ENCODE results near the gene ATP11C.
"Not testable (repeated sequence)": the region's sequence is repeated elsewhere in the genome, so short reads cannot be mapped to it uniquely, and the experiment has no call there.

The ATP11C gene

GRCh38 chrX:139965421-139965820 lies 32.6 kb upstream of the ATP11C start, which contains the start of gene CXorf66:
Gene CXorf66 (minus strand): TSS chrX:139965521. CDS start chrX:139965496, 25 bp downstream.
- TF ChIP-seq CTCF (IDR thresholded peaks at IDR 0.05; ENCODE audit: poor library complexity, severe bottlenecking): no peak

GRCh38 chrX:139961091-139961490 lies 28.2 kb upstream of the ATP11C start:
- not testable (repeated sequence) for H3K36me3 ChIP-seq (ENCODE audit: low read depth); ATAC-seq (ENCODE audit: low read depth); H3K27me3 ChIP-seq (ENCODE audit: insufficient read depth, poor library complexity, severe bottlenecking); H3K4me1 ChIP-seq (ENCODE audit: insufficient read depth, poor library complexity, severe bottlenecking); H3K27ac ChIP-seq (ENCODE audit: poor library complexity, severe bottlenecking); H3K9me3 ChIP-seq (ENCODE audit: severe bottlenecking); H3K4me3 ChIP-seq (ENCODE audit: severe bottlenecking); DNase-seq (ENCODE audit: low spot score)

More at GRCh38 chrX:139965421-139965820, 32.6 kb upstream of the ATP11C start, which contains the start of gene CXorf66:
- H3K9me3 ChIP-seq (ENCODE audit: severe bottlenecking): no peaks in the 10 kb centered on the region
- H3K27me3 ChIP-seq (ENCODE audit: insufficient read depth, poor library complexity, severe bottlenecking): no peaks in the 10 kb centered on the region
- no peak for ATAC-seq (ENCODE audit: low read depth)
- DNase-seq (ENCODE audit: low spot score): no peak
- H3K4me1 ChIP-seq (ENCODE audit: insufficient read depth, poor library complexity, severe bottlenecking): no peaks in the 10 kb centered on the region
- H3K27ac ChIP-seq (ENCODE audit: poor library complexity, severe bottlenecking): no peak within 1 kb of the TSS
- no peaks in the 10 kb centered on the region for H3K36me3 ChIP-seq (ENCODE audit: low read depth)
- H3K4me3 ChIP-seq (ENCODE audit: severe bottlenecking): no peak within 1 kb of the TSS

GRCh38 chrX:139949703-139950102 lies 16.9 kb upstream of the ATP11C start:
- no peak overlapping the region for H3K27ac ChIP-seq (ENCODE audit: poor library complexity, severe bottlenecking)
- peak; percentile 15 for TF ChIP-seq CTCF (IDR thresholded peaks at IDR 0.05; ENCODE audit: poor library complexity, severe bottlenecking)
- no peaks in the 10 kb centered on the region for H3K36me3 ChIP-seq (ENCODE audit: low read depth)
- no peaks in the 10 kb centered on the region for H3K9me3 ChIP-seq (ENCODE audit: severe bottlenecking)
- no peak for DNase-seq (ENCODE audit: low spot score)
- no peaks in the 10 kb centered on the region for H3K27me3 ChIP-seq (ENCODE audit: insufficient read depth, poor library complexity, severe bottlenecking)
- ATAC-seq (ENCODE audit: low read depth): peak; percentile 61
- no peaks in the 10 kb centered on the region for H3K4me1 ChIP-seq (ENCODE audit: insufficient read depth, poor library complexity, severe bottlenecking)
- H3K4me3 ChIP-seq (ENCODE audit: severe bottlenecking): no peak overlapping the region

GRCh38 chrX:139945075-139945474 lies 12.2 kb upstream of the ATP11C start:
- no peak for TF ChIP-seq CTCF (IDR thresholded peaks at IDR 0.05; ENCODE audit: poor library complexity, severe bottlenecking)
- no peak for DNase-seq (ENCODE audit: low spot score)
- ATAC-seq (ENCODE audit: low read depth): no peak
- no peak overlapping the region for H3K4me3 ChIP-seq (ENCODE audit: severe bottlenecking)
- H3K9me3 ChIP-seq (ENCODE audit: severe bottlenecking): no peaks in the 10 kb centered on the region
- no peak overlapping the region for H3K27ac ChIP-seq (ENCODE audit: poor library complexity, severe bottlenecking)
- H3K36me3 ChIP-seq (ENCODE audit: low read depth): no peaks in the 10 kb centered on the region
- no peaks in the 10 kb centered on the region for H3K27me3 ChIP-seq (ENCODE audit: insufficient read depth, poor library complexity, severe bottlenecking)
- no peaks in the 10 kb centered on the region for H3K4me1 ChIP-seq (ENCODE audit: insufficient read depth, poor library complexity, severe bottlenecking)

GRCh38 chrX:139936259-139936658 lies 3.4 kb upstream of the ATP11C start:
- DNase-seq (ENCODE audit: low spot score) (no peak), ATAC-seq (ENCODE audit: low read depth) (no peak)
- H3K4me1 ChIP-seq (ENCODE audit: insufficient read depth, poor library complexity, severe bottlenecking): no peaks in the 10 kb centered on the region
- no peaks in the 10 kb centered on the region for H3K27me3 ChIP-seq (ENCODE audit: insufficient read depth, poor library complexity, severe bottlenecking)
- TF ChIP-seq CTCF (IDR thresholded peaks at IDR 0.05; ENCODE audit: poor library complexity, severe bottlenecking): no peak
- H3K9me3 ChIP-seq (ENCODE audit: severe bottlenecking): no peaks in the 10 kb centered on the region
- H3K27ac ChIP-seq (ENCODE audit: poor library complexity, severe bottlenecking): no peak overlapping the region
- no peak overlapping the region for H3K4me3 ChIP-seq (ENCODE audit: severe bottlenecking)
- H3K36me3 ChIP-seq (ENCODE audit: low read depth): no peaks in the 10 kb centered on the region
